Measurements from ENCODE around the gene CFAP97D2. TPM values are rescaled to one million over a fixed set of nuclear protein-coding genes. Genes with fewer than 3 reads are reported as not detected.

Gene CFAP97D2
- total RNA-seq, 1 donor from 2014 or later, result not detected

GRCh38 chr13:114203536-114203935 is 24.5 kb downstream of the CFAP97D2 start:
- intact Hi-C loops (cut with micrococcal nuclease), result no loop called here
- TF ChIP-seq CTCF (IDR thresholded peaks at IDR 0.05), result no peak
- CTCF ChIA-PET, result no interaction called here
- no peaks in the 10 kb centered on the region for H3K9me3 Mint-ChIP-seq
- ATAC-seq (ENCODE audit: low read depth), result no peak
- H3K36me3 Mint-ChIP-seq (ENCODE audit: low read depth), result no peaks in the 10 kb centered on the region
- no peaks in the 10 kb centered on the region for H3K27me3 Mint-ChIP-seq
- H3K4me1 Mint-ChIP-seq, result no peaks in the 10 kb centered on the region
- no peak for DNase-seq
- H3K27ac Mint-ChIP-seq, result no peak overlapping the region
- POLR2A ChIA-PET, result no interaction called here
- H3K4me3 Mint-ChIP-seq, result no peak overlapping the region

- Mint-ChIP-seq H3K27ac (no peak overlapping the region), H3K9me3 (no peaks in the 10 kb centered on the region), H3K27me3 (no peaks in the 10 kb centered on the region), H3K36me3 (ENCODE audit: low read depth) (no peaks in the 10 kb centered on the region), H3K4me3 (no peak overlapping the region), H3K4me1 (no peaks in the 10 kb centered on the region)
- ATAC-seq (ENCODE audit: low read depth), result no peak
- ChIA-PET POLR2A (no interaction called here), CTCF (no interaction called here)
- no peak for TF ChIP-seq CTCF (IDR thresholded peaks at IDR 0.05)
- no peak for DNase-seq
- intact Hi-C loops (cut with micrococcal nuclease), result no loop called here
Observed at GRCh38 chr13:114204894-114205293, 25.8 kb downstream of the CFAP97D2 start.

GRCh38 chr13:114208134-114208533 is 29.1 kb downstream of the CFAP97D2 start:
- ATAC-seq (ENCODE audit: low read depth) (no peak), DNase-seq (no peak)
- ChIA-PET CTCF (no interaction called here), POLR2A (no interaction called here)
- Mint-ChIP-seq H3K4me1 (no peaks in the 10 kb centered on the region), H3K27ac (no peak overlapping the region), H3K36me3 (ENCODE audit: low read depth) (no peaks in the 10 kb centered on the region), H3K27me3 (peaks cover 15% of the 10 kb centered on the region), H3K9me3 (no peaks in the 10 kb centered on the region), H3K4me3 (no peak overlapping the region)
- intact Hi-C loops (cut with micrococcal nuclease), result no loop called here
- no peak for TF ChIP-seq CTCF (IDR thresholded peaks at IDR 0.05)

GRCh38 chr13:114211446-114212157 is 32.5 kb downstream of the CFAP97D2 start:
- no peak overlapping the region for H3K4me3 Mint-ChIP-seq
- ATAC-seq (ENCODE audit: low read depth) (no peak), DNase-seq (no peak)
- intact Hi-C loops (cut with micrococcal nuclease), result no loop called here
- H3K27me3 Mint-ChIP-seq, result peaks cover 23% of the 10 kb centered on the region
- H3K4me1 Mint-ChIP-seq, result no peaks in the 10 kb centered on the region
- no peaks in the 10 kb centered on the region for H3K9me3 Mint-ChIP-seq
- no peak overlapping the region for H3K27ac Mint-ChIP-seq
- TF ChIP-seq CTCF (IDR thresholded peaks at IDR 0.05), result no peak
- CTCF ChIA-PET, result no interaction called here
- POLR2A ChIA-PET, result no interaction called here
- H3K36me3 Mint-ChIP-seq (ENCODE audit: low read depth), result no peaks in the 10 kb centered on the region

- no peaks in the 10 kb centered on the region for H3K9me3 Mint-ChIP-seq
- no peaks in the 10 kb centered on the region for H3K36me3 Mint-ChIP-seq (ENCODE audit: low read depth)
- POLR2A ChIA-PET, result no interaction called here
- H3K4me1 Mint-ChIP-seq, result no peaks in the 10 kb centered on the region
- no peak for TF ChIP-seq CTCF (IDR thresholded peaks at IDR 0.05)
- no peak overlapping the region for H3K27ac Mint-ChIP-seq
- no peak overlapping the region for H3K4me3 Mint-ChIP-seq
- DNase-seq (no peak), ATAC-seq (ENCODE audit: low read depth) (no peak)
- intact Hi-C loops (cut with micrococcal nuclease), result no loop called here
- H3K27me3 Mint-ChIP-seq, result peaks cover 23% of the 10 kb centered on the region
- CTCF ChIA-PET, result no interaction called here
Observed at GRCh38 chr13:114212158-114212495, 33.1 kb downstream of the CFAP97D2 start.

All from activated B cell treated with CpG ODN at 0.5 μM for 24 hours (primary cell).